Liver (tissue), 9 donors: ENCODE data around the gene LDLRAD3. TPM values are rescaled to one million over a fixed set of nuclear protein-coding genes. Genes with fewer than 3 reads are reported as not detected.

Source experiments
- DNase-seq: peaks from one replicate; pipeline ENCODE4 v3.0.0-alpha.2; 2017; ENCODE audit warnings: low spot score
- H3K27ac ChIP-seq, 2 donors: one replicate each; pipeline ENCODE4 v1.7.0; 2013; ENCODE audit warnings: inconsistent platforms in 2 of 2, low read length in 2 of 2, control low read depth in 1 of 2, low read depth in 1 of 2, mild to moderate bottlenecking in 1 of 2
- H3K27me3 ChIP-seq, 4 donors: one replicate each; pipeline versions ENCODE4 v1.6.1 to v1.7.0; 2013; ENCODE audit warnings: low read length in 3 of 4, inconsistent platforms in 1 of 4, mild to moderate bottlenecking in 1 of 4, moderate library complexity in 1 of 4; ENCODE audit not compliant: control insufficient read depth in 4 of 4, insufficient read depth in 4 of 4
- H3K36me3 ChIP-seq, 4 donors: one replicate each; pipeline versions ENCODE4 v1.6.1 to v1.7.0; 2013; ENCODE audit warnings: low read length in 3 of 4, mild to moderate bottlenecking in 3 of 4, low read depth in 1 of 4, moderate library complexity in 1 of 4; ENCODE audit not compliant: control insufficient read depth in 4 of 4, insufficient read depth in 3 of 4
- H3K4me1 ChIP-seq, 4 donors: one replicate each; pipeline versions ENCODE4 v1.6.1 to v1.7.0; 2013; ENCODE audit warnings: low read length in 3 of 4, mild to moderate bottlenecking in 3 of 4, moderate library complexity in 1 of 4; ENCODE audit not compliant: control insufficient read depth in 4 of 4, insufficient read depth in 4 of 4
- H3K4me3 ChIP-seq, 3 donors: one replicate each; pipeline versions ENCODE4 v1.6.1 to v1.7.0; 2013; ENCODE audit warnings: low read length in 3 of 3, control low read depth in 1 of 3, low read depth in 1 of 3, mild to moderate bottlenecking in 1 of 3
- H3K9ac ChIP-seq, 2 donors: one replicate each; pipeline ENCODE4 v1.7.0; 2013; ENCODE audit warnings: low read length in 2 of 2, mild to moderate bottlenecking in 2 of 2, moderate library complexity in 2 of 2, control low read depth in 1 of 2, low read depth in 1 of 2
- H3K9me3 ChIP-seq, 4 donors: one replicate each; pipeline versions ENCODE4 v1.6.1 to v1.7.0; 2013; ENCODE audit warnings: low read length in 3 of 4; ENCODE audit not compliant: control insufficient read depth in 4 of 4
- FOXA1 ChIP-seq: IDR thresholded peaks from 2 replicates; pipeline ENCODE4 v1.6.1; 2016; ENCODE audit warnings: antibody characterized with exemption
- FOXA2 ChIP-seq: IDR thresholded peaks from 2 replicates; pipeline ENCODE4 v1.6.1; 2016; ENCODE audit warnings: antibody characterized with exemption
- GABPA ChIP-seq, 2 donors: IDR thresholded peaks in 1 of 2; conservative IDR thresholded peaks in 1 of 2; 2 replicates each; pipeline ENCODE4 v1.6.1; 2016; ENCODE audit warnings: antibody characterized with exemption in 2 of 2, mild to moderate bottlenecking in 1 of 2, moderate library complexity in 1 of 2
- JUND ChIP-seq, 2 donors: IDR thresholded peaks; 2 replicates each; pipeline ENCODE4 v1.6.1; 2016; ENCODE audit warnings: antibody characterized with exemption in 2 of 2
- MAX ChIP-seq: IDR thresholded peaks from 2 replicates; pipeline ENCODE4 v1.6.1; 2016; ENCODE audit warnings: antibody characterized with exemption
- NR2F2 ChIP-seq: IDR thresholded peaks from 2 replicates; pipeline ENCODE4 v1.6.1; 2016; ENCODE audit warnings: antibody characterized with exemption
- RXRA ChIP-seq, 2 donors: IDR thresholded peaks; 2 replicates each; pipeline ENCODE4 v1.6.1; 2017 to 2018; ENCODE audit warnings: antibody characterized with exemption in 2 of 2, mild to moderate bottlenecking in 1 of 2
- SP1 ChIP-seq: IDR thresholded peaks from 2 replicates; pipeline ENCODE4 v1.6.1; 2018; ENCODE audit warnings: antibody characterized with exemption, mild to moderate bottlenecking
- TAF1 ChIP-seq: conservative IDR thresholded peaks from 2 replicates; pipeline ENCODE4 v1.6.1; 2016; ENCODE audit warnings: antibody characterized with exemption, mild to moderate bottlenecking
- YY1 ChIP-seq: IDR thresholded peaks from 2 replicates; pipeline ENCODE4 v1.6.1; 2016; ENCODE audit warnings: antibody characterized with exemption, mild to moderate bottlenecking
- WGBS: extraction: QIAGEN DNeasy Blood & Tissue Kit; methylation state at CpG from one replicate; pipeline ENCODE4 v1.1.7; 2013; 5-methylcytosine and 5-hydroxymethylcytosine counted together
- polyA plus RNA-seq, 2 donors: library from polyadenylated mRNA; stranded (reverse) in 1 of 2; unstranded in 1 of 2; fragments of 200-250 nt in 1 of 2; fragments of >200 nt in 1 of 2; fragmentation: Nextera tagmentation in 1 of 2; extraction: Ambion mirVana in 1 of 2; gene quantifications; one replicate each; pipeline versions ENCODE4 v1.2.1 to v1.2.3, GENCODE V29; 2013 to 2015
- total RNA-seq, 2 donors: library from RNA; depleted of rRNA; stranded (reverse); fragments of >200 nt; gene quantifications; one replicate each; pipeline ENCODE4 v1.2.3, GENCODE V29; 2014
- TF ChIP-seq, protein P1 (sequence below): IDR thresholded peaks from 2 replicates; pipeline ENCODE4 v1.6.1; 2016; ENCODE audit warnings: antibody characterized with exemption
- TF ChIP-seq, protein P2 (sequence below): IDR thresholded peaks from 2 replicates; pipeline ENCODE4 v1.6.1; 2016; ENCODE audit warnings: antibody characterized with exemption, mild to moderate bottlenecking
- TF ChIP-seq, protein P3 (sequence below): IDR thresholded peaks from 2 replicates; pipeline ENCODE4 v1.6.1; 2016; ENCODE audit warnings: antibody characterized with exemption
- donor health status: healthy.
- donor health status: healthy.
- donor health status: healthy.
- donor health status: healthy.
- donor health status: healthy.

Gene LDLRAD3
- total and polyA plus RNA-seq, 4 donors: 0.75 to 1.3 (median 0.93) TPM

DNA sequence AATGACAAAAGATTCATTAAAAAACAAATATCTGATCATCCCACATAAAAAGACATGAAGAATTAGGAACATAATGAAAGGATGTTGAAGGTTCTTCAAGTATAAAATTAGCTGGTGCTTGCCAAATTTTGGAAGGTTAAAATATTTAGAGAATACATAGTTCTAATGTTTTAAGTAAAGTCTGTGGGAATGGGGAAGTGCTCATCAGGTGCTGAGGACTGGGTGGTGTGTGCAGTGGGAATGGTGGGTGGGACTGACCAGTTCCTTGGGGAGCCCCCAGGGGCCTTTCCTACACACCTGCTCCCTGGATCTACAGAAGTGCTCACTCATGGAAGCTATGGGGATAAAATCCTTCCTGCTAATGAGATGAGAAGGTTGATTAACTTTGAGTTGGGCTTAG lies 11.8 kb downstream of the LDLRAD3 start:
- H3K9ac ChIP-seq: no peak overlapping the region
- no peaks in the 10 kb centered on the region for H3K9me3 ChIP-seq
- TF ChIP-seq GABPA (IDR thresholded peaks at IDR 0.05 in 1 of 2, conservative IDR thresholded peaks at IDR 0.05 in 1 of 2): no peak
- TF ChIP-seq, protein P1, sequence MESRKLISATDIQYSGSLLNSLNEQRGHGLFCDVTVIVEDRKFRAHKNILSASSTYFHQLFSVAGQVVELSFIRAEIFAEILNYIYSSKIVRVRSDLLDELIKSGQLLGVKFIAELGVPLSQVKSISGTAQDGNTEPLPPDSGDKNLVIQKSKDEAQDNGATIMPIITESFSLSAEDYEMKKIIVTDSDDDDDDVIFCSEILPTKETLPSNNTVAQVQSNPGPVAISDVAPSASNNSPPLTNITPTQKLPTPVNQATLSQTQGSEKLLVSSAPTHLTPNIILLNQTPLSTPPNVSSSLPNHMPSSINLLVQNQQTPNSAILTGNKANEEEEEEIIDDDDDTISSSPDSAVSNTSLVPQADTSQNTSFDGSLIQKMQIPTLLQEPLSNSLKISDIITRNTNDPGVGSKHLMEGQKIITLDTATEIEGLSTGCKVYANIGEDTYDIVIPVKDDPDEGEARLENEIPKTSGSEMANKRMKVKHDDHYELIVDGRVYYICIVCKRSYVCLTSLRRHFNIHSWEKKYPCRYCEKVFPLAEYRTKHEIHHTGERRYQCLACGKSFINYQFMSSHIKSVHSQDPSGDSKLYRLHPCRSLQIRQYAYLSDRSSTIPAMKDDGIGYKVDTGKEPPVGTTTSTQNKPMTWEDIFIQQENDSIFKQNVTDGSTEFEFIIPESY: no peak
- TF ChIP-seq, protein P2, sequence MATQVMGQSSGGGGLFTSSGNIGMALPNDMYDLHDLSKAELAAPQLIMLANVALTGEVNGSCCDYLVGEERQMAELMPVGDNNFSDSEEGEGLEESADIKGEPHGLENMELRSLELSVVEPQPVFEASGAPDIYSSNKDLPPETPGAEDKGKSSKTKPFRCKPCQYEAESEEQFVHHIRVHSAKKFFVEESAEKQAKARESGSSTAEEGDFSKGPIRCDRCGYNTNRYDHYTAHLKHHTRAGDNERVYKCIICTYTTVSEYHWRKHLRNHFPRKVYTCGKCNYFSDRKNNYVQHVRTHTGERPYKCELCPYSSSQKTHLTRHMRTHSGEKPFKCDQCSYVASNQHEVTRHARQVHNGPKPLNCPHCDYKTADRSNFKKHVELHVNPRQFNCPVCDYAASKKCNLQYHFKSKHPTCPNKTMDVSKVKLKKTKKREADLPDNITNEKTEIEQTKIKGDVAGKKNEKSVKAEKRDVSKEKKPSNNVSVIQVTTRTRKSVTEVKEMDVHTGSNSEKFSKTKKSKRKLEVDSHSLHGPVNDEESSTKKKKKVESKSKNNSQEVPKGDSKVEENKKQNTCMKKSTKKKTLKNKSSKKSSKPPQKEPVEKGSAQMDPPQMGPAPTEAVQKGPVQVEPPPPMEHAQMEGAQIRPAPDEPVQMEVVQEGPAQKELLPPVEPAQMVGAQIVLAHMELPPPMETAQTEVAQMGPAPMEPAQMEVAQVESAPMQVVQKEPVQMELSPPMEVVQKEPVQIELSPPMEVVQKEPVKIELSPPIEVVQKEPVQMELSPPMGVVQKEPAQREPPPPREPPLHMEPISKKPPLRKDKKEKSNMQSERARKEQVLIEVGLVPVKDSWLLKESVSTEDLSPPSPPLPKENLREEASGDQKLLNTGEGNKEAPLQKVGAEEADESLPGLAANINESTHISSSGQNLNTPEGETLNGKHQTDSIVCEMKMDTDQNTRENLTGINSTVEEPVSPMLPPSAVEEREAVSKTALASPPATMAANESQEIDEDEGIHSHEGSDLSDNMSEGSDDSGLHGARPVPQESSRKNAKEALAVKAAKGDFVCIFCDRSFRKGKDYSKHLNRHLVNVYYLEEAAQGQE: no peak
- TF ChIP-seq YY1: no peak
- no peak for TF ChIP-seq TAF1
- TF ChIP-seq SP1: no peak
- no peaks in the 10 kb centered on the region for H3K36me3 ChIP-seq
- no peaks in the 10 kb centered on the region for H3K27me3 ChIP-seq
- H3K4me1 ChIP-seq: no peaks in the 10 kb centered on the region
- H3K27ac ChIP-seq: no peak overlapping the region
- DNase-seq: no peak
- H3K4me3 ChIP-seq: no peak overlapping the region

DNA sequence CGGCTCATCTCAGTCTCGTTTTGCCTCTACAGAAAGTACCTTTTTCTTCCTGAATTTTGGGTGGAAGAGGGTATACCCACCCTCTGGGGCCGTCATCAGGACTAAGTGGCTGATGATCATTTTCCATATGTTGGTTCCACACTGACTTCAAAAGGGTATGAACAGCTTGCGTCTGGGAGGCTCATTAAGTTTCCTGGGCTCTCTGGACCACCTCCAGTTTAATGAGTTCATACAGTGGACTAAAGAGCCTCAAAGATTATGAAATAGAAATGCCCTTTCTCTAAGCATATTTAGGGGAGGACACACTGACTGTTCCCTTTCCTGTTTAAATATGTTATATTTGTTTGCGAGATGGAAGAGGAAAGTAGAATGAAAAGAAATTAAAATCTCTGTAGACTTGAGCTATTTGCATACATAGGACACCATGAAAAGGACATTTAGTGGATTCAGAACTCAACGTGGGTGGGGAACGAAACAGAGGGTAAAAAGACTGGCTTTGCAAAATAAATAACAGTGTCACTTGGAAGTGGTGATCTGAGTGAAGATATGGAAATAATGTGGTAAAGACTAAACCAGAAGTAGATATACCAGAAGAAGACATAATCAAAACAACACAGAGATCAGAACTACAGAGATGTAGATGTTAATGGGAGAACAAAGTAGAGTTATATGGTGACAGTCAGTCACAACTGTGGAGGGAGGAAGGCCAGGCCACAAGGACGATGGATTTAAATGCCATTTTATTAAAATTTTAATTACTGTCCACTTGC lies 18.7 kb downstream of the LDLRAD3 start:
- 82% methylated on average over 8 of the region's 8 CpGs for WGBS
- no peak overlapping the region for H3K9ac ChIP-seq
- H3K36me3 ChIP-seq: no peaks in the 10 kb centered on the region
- no peaks in the 10 kb centered on the region for H3K9me3 ChIP-seq
- no peaks in the 10 kb centered on the region for H3K27me3 ChIP-seq
- TF ChIP-seq JUND (IDR thresholded peaks at IDR 0.05): no peak
- no peak overlapping the region for H3K4me3 ChIP-seq
- peak overlapping the region in 1 of 2 donors; percentile 5 for H3K27ac ChIP-seq
- DNase-seq: no peak
- H3K4me1 ChIP-seq: no peaks in the 10 kb centered on the region

DNA sequence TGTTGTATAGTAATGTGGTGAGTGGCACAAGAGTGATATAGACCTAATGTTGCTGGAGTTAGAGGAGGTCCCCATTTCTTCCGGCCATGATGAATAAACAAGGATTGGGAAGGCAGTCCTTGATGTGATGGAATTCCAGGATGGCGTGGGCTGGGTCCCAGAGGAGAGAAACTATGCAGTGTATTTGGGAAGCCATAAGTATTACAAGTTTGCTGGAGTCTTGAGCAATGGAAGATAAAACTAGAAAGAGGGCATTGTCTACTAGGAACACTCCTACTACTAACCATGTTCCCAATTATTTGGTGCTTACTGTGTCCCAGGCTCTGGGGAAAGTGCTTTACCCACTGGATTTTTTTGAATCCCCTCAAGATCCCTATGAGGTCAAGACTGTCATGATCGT lies 20.0 kb downstream of the LDLRAD3 start:
- Histone ChIP-seq H3K4me3 (no peak overlapping the region), H3K27ac (no peak overlapping the region), H3K9ac (no peak overlapping the region), H3K4me1 (peaks cover 0 to 2% (median 0%) of the 10 kb centered on the region in 4 donors), H3K9me3 (no peaks in the 10 kb centered on the region), H3K27me3 (no peaks in the 10 kb centered on the region), H3K36me3 (no peaks in the 10 kb centered on the region)
- DNase-seq: no peak
- WGBS: 92% methylated on average over 3 of the region's 3 CpGs
- TF ChIP-seq NR2F2 (no peak), TAF1 (no peak), SP1 (no peak), GABPA (IDR thresholded peaks at IDR 0.05 in 1 of 2, conservative IDR thresholded peaks at IDR 0.05 in 1 of 2) (no peak), RXRA (IDR thresholded peaks at IDR 0.05) (no peak), FOXA2 (no peak), MAX (no peak), FOXA1 (no peak)
- TF ChIP-seq, protein P2: no peak
- TF ChIP-seq, protein P3, sequence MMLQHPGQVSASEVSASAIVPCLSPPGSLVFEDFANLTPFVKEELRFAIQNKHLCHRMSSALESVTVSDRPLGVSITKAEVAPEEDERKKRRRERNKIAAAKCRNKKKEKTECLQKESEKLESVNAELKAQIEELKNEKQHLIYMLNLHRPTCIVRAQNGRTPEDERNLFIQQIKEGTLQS: no peak
